B cell (primary cell): ENCODE data around the gene ROM1. TPM values are rescaled to one million over a fixed set of nuclear protein-coding genes. Genes with fewer than 3 reads are reported as not detected.

ENCODE experiments used
- ATAC-seq: fragments of 200-7000 bp; cut with Tn5 transposase; one replicate; pipeline ENCODE4 v1.10.0; 2021; ENCODE audit warnings: low read depth, mild to moderate bottlenecking, moderate number of reproducible peaks, moderate library complexity
- CTCF ChIA-PET: fragments of 350-600 bp; sonication (Branson Sonifier 250); formaldehyde crosslinking; loops from one replicate; lab custom pipeline; 2021; ENCODE audit warnings: antibody characterized with exemption, inconsistent platforms; lab: Charles Lee
- POLR2A ChIA-PET: fragments of 350-600 bp; sonication (Branson Sonifier 250); formaldehyde crosslinking; loops from one replicate; lab custom pipeline; 2021; ENCODE audit warnings: antibody characterized with exemption; lab: Charles Lee
- DNase-seq: peaks from one replicate; pipeline ENCODE4 v3.0.0; 2013
- H2AFZ ChIP-seq: 2 replicates; pipeline ENCODE4 v1.6.1; 2012; ENCODE audit warnings: mild to moderate bottlenecking, low read depth, low read length; ENCODE audit not compliant: insufficient read depth, poor library complexity, severe bottlenecking
- H3K27ac ChIP-seq, 2 donors: 1 replicate in 1 of 2; 2 replicates in 1 of 2; pipeline ENCODE4 v1.5.1; 2012 to 2013; ENCODE audit warnings: low read length in 2 of 2, mild to moderate bottlenecking in 2 of 2, moderate library complexity in 1 of 2
- H3K27me3 ChIP-seq, 4 experiments: fragments of 200-600 bp in 1 of 4; sonication (generic) in 1 of 4; replicated peaks in 1 of 4; 1 replicate in 2 of 4; 2 replicates in 2 of 4; pipeline versions ENCODE4 v1.6.1 to v1.7.0; 2013 to 2016; ENCODE audit warnings: low read length in 3 of 4, mild to moderate bottlenecking in 2 of 4, mixed read lengths in 1 of 4, moderate library complexity in 1 of 4; ENCODE audit not compliant: insufficient read depth in 4 of 4, control insufficient read depth in 3 of 4; ENCODE audit errors: control extremely low read depth in 1 of 4
- H3K36me3 ChIP-seq, 2 experiments: replicated peaks in 1 of 2; 1 replicate in 1 of 2; 2 replicates in 1 of 2; pipeline versions ENCODE4 v1.6.1 to v1.7.1; 2013; ENCODE audit warnings: low read length in 1 of 2; ENCODE audit not compliant: insufficient read depth in 2 of 2, control insufficient read depth in 1 of 2; ENCODE audit errors: control extremely low read depth in 1 of 2, extremely low read depth in 1 of 2
- H3K4me1 ChIP-seq, 2 donors: fragments of 200-600 bp in 1 of 2; sonication (generic) in 1 of 2; 1 replicate in 1 of 2; 2 replicates in 1 of 2; pipeline versions ENCODE4 v1.5.1 to v1.6.1; 2013 to 2017; ENCODE audit warnings: low read length in 2 of 2; ENCODE audit not compliant: control insufficient read depth in 2 of 2, insufficient read depth in 2 of 2
- H3K4me2 ChIP-seq: replicated peaks from 2 replicates; pipeline ENCODE3; 2012; ENCODE audit warnings: mild to moderate bottlenecking, low read depth, low read length; ENCODE audit not compliant: poor library complexity, severe bottlenecking
- H3K4me3 ChIP-seq, 5 experiments: fragments of 200-600 bp in 1 of 5; sonication (generic) in 1 of 5; 1 replicate in 3 of 5; 2 replicates in 2 of 5; pipeline versions ENCODE4 v1.5.1 to v1.7.0; 2011 to 2016; ENCODE audit warnings: low read length in 4 of 5, mild to moderate bottlenecking in 4 of 5, low read depth in 2 of 5, control low read depth in 1 of 5, moderate library complexity in 1 of 5; ENCODE audit not compliant: insufficient read depth in 1 of 5; ENCODE audit errors: control extremely low read depth in 1 of 5, extremely low read depth in 1 of 5
- H3K79me2 ChIP-seq: fragments of 200-600 bp; sonication (generic); one replicate; pipeline ENCODE4 v1.6.0; 2016; ENCODE audit warnings: low read length; ENCODE audit not compliant: control insufficient read depth, insufficient read depth
- H3K9ac ChIP-seq: fragments of 200-600 bp; sonication (generic); 2 replicates; pipeline ENCODE4 v1.6.1; 2017; ENCODE audit warnings: mild to moderate bottlenecking, low read length, moderate library complexity
- H3K9me3 ChIP-seq, 3 donors: one replicate each; pipeline versions ENCODE4 v1.6.1 to v1.7.1; 2013; ENCODE audit warnings: low read length in 2 of 3; ENCODE audit not compliant: control insufficient read depth in 2 of 3, insufficient read depth in 1 of 3; ENCODE audit errors: control extremely low read depth in 1 of 3
- H4K20me1 ChIP-seq: 2 replicates; pipeline ENCODE4 v1.6.0; 2012; ENCODE audit warnings: mild to moderate bottlenecking, low read length; ENCODE audit not compliant: insufficient read depth, control insufficient read depth, poor library complexity, severe bottlenecking
- H3K27ac Mint-ChIP-seq: one replicate; pipeline ENCODE4 v1.8.0; 2021; ENCODE audit warnings: mixed read lengths
- H3K27me3 Mint-ChIP-seq: one replicate; pipeline ENCODE4 v1.8.0; 2021; ENCODE audit warnings: mixed read lengths
- H3K4me1 Mint-ChIP-seq: one replicate; pipeline ENCODE4 v1.8.0; 2021; ENCODE audit warnings: mixed read lengths
- H3K4me3 Mint-ChIP-seq: one replicate; pipeline ENCODE4 v1.8.0; 2021; ENCODE audit warnings: mixed read lengths
- H3K9me3 Mint-ChIP-seq: one replicate; pipeline ENCODE4 v1.8.0; 2022; ENCODE audit warnings: mixed read lengths; ENCODE audit not compliant: insufficient read depth
- CTCF ChIP-seq: fragments of 200-600 bp; IDR thresholded peaks from one replicate; pipeline ENCODE4 v1.8.0; 2022; ENCODE audit warnings: antibody characterized with exemption, mild to moderate bottlenecking
- EZH2 ChIP-seq: IDR thresholded peaks from 2 replicates; pipeline ENCODE4 v1.6.1; 2012; ENCODE audit warnings: borderline replicate concordance, low read depth, mild to moderate bottlenecking, moderate library complexity, low read length; ENCODE audit not compliant: insufficient read depth, poor library complexity, severe bottlenecking
- WGBS: methylation state at CpG from one replicate; pipeline ENCODE4 v1.1.5; 2013; ENCODE audit warnings: missing lambda C conversion rate; ENCODE audit not compliant: insufficient coverage; 5-methylcytosine and 5-hydroxymethylcytosine counted together
- intact Hi-C: fragments of 100-400 bp; cut with micrococcal nuclease; formaldehyde crosslinking; loops from one replicate; pipeline ENCODE4 v1.10.0; 2022
- polyA plus RNA-seq: library from polyadenylated mRNA; depleted of rRNA; stranded (reverse); fragments of >200 nt; gene quantifications from 2 replicates; pipeline ENCODE4 v1.2.3, GENCODE V29; 2012
- total RNA-seq, 2 donors: library from RNA; stranded (reverse); fragments of 120-200 nt in 1 of 2; gene quantifications; 1 replicate in 1 of 2; 2 replicates in 1 of 2; pipeline versions ENCODE4 v1.2.3 to v1.2.4, GENCODE V29; 2013 to 2022

The ROM1 gene
- total and polyA plus RNA-seq, 2 donors (not counting 1 experiment from before 2014, with no cell fraction given), result 1.3 to 2.0 TPM

GRCh38 chr11:62645671-62645945, 32.6 kb downstream of the ROM1 start:
- Mint-ChIP-seq H3K4me3 (peak overlapping the region; percentile 97), H3K27ac (peak overlapping the region; percentile 95), H3K9me3 (no peaks in the 10 kb centered on the region), H3K27me3 (no peaks in the 10 kb centered on the region), H3K4me1 (peaks cover 28% of the 10 kb centered on the region)
- peaks cover 0 to 40% of the 10 kb centered on the region in 2 experiments for H3K36me3 ChIP-seq
- peak overlapping the region; percentile 84 for H3K4me2 ChIP-seq
- DNase-seq, result no peak
- H3K9ac ChIP-seq, result peak overlapping the region; percentile 90
- H3K27me3 ChIP-seq, result no peaks in the 10 kb centered on the region
- H3K27ac ChIP-seq, result peak overlapping the region; percentile 75 to 89
- TF ChIP-seq EZH2 (no peak), CTCF (no peak)
- no peak for ATAC-seq
- peak overlapping the region in 4 of 5 experiments; percentile 68 to 98 (median 94) for H3K4me3 ChIP-seq
- peaks cover 78% of the 10 kb centered on the region for H3K79me2 ChIP-seq
- no peaks in the 10 kb centered on the region for H3K9me3 ChIP-seq
- intact Hi-C loops, result no loop called here
- CTCF ChIA-PET, result interaction anchor here (0.8 to 1.6 kb wide), 4 partner anchors 22 to 54 kb away, joined by 3 to 5 read pairs (median 4); partner anchors contain the start of genes MTA2 and TUT1
- POLR2A ChIA-PET, result interaction anchor here (0.5 to 4.7 kb wide), 4 partner anchors 19 to 54 kb away, joined by 4 to 32 read pairs (median 14); partner anchors contain the start of genes C11orf98, CSKMT, LBHD1 and TUT1
- H2AFZ ChIP-seq, result peak overlapping the region; percentile 76
- H4K20me1 ChIP-seq, result peaks cover 18% of the 10 kb centered on the region
- H3K4me1 ChIP-seq, result peaks cover 14 to 21% of the 10 kb centered on the region in 2 donors
- WGBS, result 35% methylated on average over 5 of the region's 11 CpGs
